ENCODE measurements around the gene RGP1. TPM values are rescaled to one million over a fixed set of nuclear protein-coding genes. Genes with fewer than 3 reads are reported as not detected.
A peak's percentile ranks its signal among the peaks of the same experiment; 100 is the strongest.

The RGP1 gene
- total and polyA plus RNA-seq, 8 donors = 3.8 to 21.2 (median 12.0) TPM

DNA sequence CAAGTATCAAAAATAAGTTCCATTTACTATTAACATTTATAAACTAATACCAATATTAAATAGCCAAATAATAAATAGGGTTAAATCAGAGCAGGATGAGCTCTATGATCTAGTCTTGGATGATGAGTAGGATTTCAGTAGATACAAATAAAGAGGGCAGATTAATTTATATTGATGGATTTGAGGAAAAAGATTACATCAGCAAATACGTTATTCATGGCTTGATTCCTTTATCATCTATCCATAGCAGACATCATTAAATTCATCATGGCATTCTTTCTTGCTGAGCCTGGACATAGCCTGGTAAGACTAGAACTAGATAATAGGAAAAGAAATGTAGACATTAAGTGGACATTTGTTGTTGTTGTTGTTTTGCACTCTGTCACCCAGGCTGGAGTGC lies 18.4 kb downstream of the RGP1 start:
- no peaks in the 10 kb centered on the region for H3K9me3 ChIP-seq
- H3K36me3 ChIP-seq = no peaks in the 10 kb centered on the region
- no peak overlapping the region for H3K4me3 ChIP-seq
- peaks cover 10 to 37% (median 27%) of the 10 kb centered on the region in 4 donors for H3K4me1 ChIP-seq
- no peak overlapping the region for H3K27ac ChIP-seq
- no peak for DNase-seq
- TF ChIP-seq, protein P1, sequence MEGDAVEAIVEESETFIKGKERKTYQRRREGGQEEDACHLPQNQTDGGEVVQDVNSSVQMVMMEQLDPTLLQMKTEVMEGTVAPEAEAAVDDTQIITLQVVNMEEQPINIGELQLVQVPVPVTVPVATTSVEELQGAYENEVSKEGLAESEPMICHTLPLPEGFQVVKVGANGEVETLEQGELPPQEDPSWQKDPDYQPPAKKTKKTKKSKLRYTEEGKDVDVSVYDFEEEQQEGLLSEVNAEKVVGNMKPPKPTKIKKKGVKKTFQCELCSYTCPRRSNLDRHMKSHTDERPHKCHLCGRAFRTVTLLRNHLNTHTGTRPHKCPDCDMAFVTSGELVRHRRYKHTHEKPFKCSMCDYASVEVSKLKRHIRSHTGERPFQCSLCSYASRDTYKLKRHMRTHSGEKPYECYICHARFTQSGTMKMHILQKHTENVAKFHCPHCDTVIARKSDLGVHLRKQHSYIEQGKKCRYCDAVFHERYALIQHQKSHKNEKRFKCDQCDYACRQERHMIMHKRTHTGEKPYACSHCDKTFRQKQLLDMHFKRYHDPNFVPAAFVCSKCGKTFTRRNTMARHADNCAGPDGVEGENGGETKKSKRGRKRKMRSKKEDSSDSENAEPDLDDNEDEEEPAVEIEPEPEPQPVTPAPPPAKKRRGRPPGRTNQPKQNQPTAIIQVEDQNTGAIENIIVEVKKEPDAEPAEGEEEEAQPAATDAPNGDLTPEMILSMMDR (IDR thresholded peaks at IDR 0.05) = no peak
- no peak for TF ChIP-seq POLR2A (IDR thresholded peaks at IDR 0.05)
- TF ChIP-seq EP300 (IDR thresholded peaks at IDR 0.05) = no peak
- no peak for TF ChIP-seq POLR2AphosphoS5 (IDR thresholded peaks at IDR 0.05)
- intact Hi-C loops (cut with DNase I; ENCODE audit: low total_unique reads) = no loop called here
- WGBS, 5 donors = 83 to 94% (median 87%) methylated on average over 1 of the region's 1 CpG
- H3K27me3 ChIP-seq = no peaks in the 10 kb centered on the region

DNA sequence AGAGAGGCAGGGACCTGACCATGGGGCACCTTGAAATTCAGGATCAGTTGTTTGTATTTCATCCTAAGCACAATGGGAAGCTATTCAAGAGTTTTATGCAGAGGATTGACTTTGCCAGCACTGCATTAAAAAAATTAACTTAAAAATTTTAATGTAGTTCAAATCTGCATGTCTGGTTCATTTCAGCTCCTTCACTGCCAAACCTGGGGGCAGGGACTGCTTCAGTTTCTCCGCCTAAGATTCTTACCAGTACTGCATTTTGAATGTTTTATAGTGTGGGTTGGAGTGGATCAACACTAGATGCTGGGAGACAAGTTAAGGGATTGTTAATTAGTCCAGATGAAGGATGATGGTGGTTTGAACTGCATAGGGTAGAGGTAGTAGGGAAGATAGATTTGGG lies 20.7 kb downstream of the RGP1 start:
- TF ChIP-seq, protein P1 (IDR thresholded peaks at IDR 0.05) = no peak
- no peak for TF ChIP-seq POLR2AphosphoS5 (IDR thresholded peaks at IDR 0.05)
- TF ChIP-seq EP300 (IDR thresholded peaks at IDR 0.05) = no peak
- TF ChIP-seq POLR2A (IDR thresholded peaks at IDR 0.05) = no peak
- Histone ChIP-seq H3K4me1 (peaks cover 10 to 36% (median 24%) of the 10 kb centered on the region in 4 donors), H3K27ac (no peak overlapping the region), H3K27me3 (no peaks in the 10 kb centered on the region), H3K36me3 (no peaks in the 10 kb centered on the region), H3K9me3 (no peaks in the 10 kb centered on the region), H3K4me3 (no peak overlapping the region)
- DNase-seq = no peak
- WGBS, 5 donors = 89 to 98% (median 97%) methylated on average over 1 of the region's 1 CpG
- intact Hi-C loops (cut with DNase I; ENCODE audit: low total_unique reads) = no loop called here

DNA sequence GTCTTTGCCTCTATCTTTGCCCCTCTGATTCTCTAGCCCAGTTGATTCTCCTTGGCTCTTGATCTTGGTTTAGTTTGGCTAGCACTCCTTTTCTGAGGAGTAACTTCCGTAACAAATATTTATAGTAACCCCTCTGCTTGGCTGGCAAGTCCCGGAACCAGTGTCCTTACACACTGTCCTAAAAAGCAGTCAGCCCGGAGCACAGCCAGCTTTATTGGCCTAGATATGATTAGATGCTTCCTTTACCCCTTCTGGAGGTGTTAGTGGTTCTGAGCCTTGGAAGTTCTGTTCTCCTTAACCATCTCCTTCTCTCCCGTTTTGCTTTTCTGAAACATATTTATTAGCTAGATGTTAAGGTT lies 22.0 kb downstream of the RGP1 start:
- WGBS, 5 donors = 7 to 23% (median 17%) methylated on average over 4 of the region's 4 CpGs

DNA sequence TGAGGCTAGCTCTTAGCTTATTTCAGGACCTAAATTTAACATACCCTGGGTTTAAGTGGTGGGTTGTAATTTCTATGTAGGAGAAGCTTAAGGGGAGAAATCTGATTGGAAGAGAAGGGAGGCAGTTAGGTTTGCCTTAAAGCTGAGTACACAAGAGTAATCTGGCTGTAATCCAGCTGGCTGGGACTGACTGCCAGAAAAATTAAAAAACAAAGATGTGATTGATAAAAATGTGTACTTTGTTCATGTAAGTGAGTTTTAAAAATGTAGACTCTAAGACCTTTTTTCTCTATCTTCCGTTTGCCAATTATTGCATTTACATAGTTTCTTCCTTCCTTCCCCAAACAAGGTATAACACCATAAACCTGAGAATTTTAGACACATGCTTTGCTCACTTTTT lies 22.4 kb downstream of the RGP1 start:
- Histone ChIP-seq H3K4me3 (peak overlapping the region in 1 of 4 donors; percentile 3), H3K36me3 (no peaks in the 10 kb centered on the region), H3K9me3 (no peaks in the 10 kb centered on the region), H3K27ac (peak overlapping the region in 4 of 5 donors; percentile 62 to 78 (median 68)), H3K4me1 (peaks cover 10 to 36% (median 24%) of the 10 kb centered on the region in 4 donors), H3K27me3 (no peaks in the 10 kb centered on the region)
- DNase-seq = peak; percentile 77 to 85
- 20 to 37% (median 29%) methylated on average over 1 of the region's 1 CpG for WGBS, 5 donors
- intact Hi-C loops (cut with DNase I; ENCODE audit: low total_unique reads) = no loop called here
- no peak for TF ChIP-seq POLR2A (IDR thresholded peaks at IDR 0.05)
- TF ChIP-seq EP300 (IDR thresholded peaks at IDR 0.05) = no peak

More for the DNA sequence above, 22.0 kb downstream of the RGP1 start:
- DNase-seq = peak in 1 of 2 donors; percentile 41
- Histone ChIP-seq H3K27ac (peak overlapping the region; percentile 58 to 78 (median 66)), H3K4me3 (peak overlapping the region in 1 of 4 donors; percentile 3), H3K27me3 (no peaks in the 10 kb centered on the region), H3K4me1 (peaks cover 10 to 36% (median 24%) of the 10 kb centered on the region in 4 donors), H3K36me3 (no peaks in the 10 kb centered on the region), H3K9me3 (no peaks in the 10 kb centered on the region)
- intact Hi-C loops (cut with DNase I; ENCODE audit: low total_unique reads) = no loop called here
- no peak for TF ChIP-seq POLR2A (IDR thresholded peaks at IDR 0.05)

DNA sequence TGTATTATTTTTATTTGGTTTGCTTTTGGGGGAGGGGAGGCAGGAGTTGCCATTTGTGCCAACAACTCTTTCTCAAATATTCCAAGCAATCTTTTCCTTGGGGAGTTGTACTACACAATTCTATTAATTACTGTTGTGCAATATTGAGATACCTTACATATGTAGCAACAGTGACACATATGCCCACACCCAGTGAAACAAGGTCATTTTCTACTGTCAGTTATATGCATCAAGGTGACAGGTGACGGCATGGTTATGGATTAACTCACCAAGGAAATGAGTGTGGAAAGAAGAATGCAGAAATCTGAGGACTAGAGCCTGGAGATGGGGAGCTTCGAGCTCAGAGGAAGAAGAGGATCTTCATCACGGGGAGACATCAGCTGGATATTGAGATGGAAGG lies 22.9 kb downstream of the RGP1 start:
- WGBS, 5 donors = 46 to 62% (median 55%) methylated on average over 3 of the region's 3 CpGs
- H3K9me3 ChIP-seq = no peaks in the 10 kb centered on the region
- peaks cover 10 to 36% (median 24%) of the 10 kb centered on the region in 4 donors for H3K4me1 ChIP-seq
- TF ChIP-seq EP300 (IDR thresholded peaks at IDR 0.05) (no peak), POLR2AphosphoS5 (IDR thresholded peaks at IDR 0.05) (peak in 1 of 3 donors; percentile 63), POLR2A (IDR thresholded peaks at IDR 0.05) (no peak)
- TF ChIP-seq, protein P1 (IDR thresholded peaks at IDR 0.05) = no peak
- H3K27me3 ChIP-seq = no peaks in the 10 kb centered on the region
- H3K36me3 ChIP-seq = no peaks in the 10 kb centered on the region
- no peak overlapping the region for H3K4me3 ChIP-seq
- peak in 1 of 2 donors; percentile 61 for DNase-seq
- peak overlapping the region in 4 of 5 donors; percentile 7 to 78 (median 64) for H3K27ac ChIP-seq
- intact Hi-C loops (cut with DNase I; ENCODE audit: low total_unique reads) = no loop called here

Measured in stomach (tissue), 9 donors.